NT2/D1 (cell line): Measurements from ENCODE around the gene CADM2.

Source experiments
- YY1 ChIP-seq: IDR thresholded peaks from 2 replicates; pipeline ENCODE4 v1.6.1; 2011; ENCODE audit not compliant: insufficient read length, insufficient read depth
- ZNF274 ChIP-seq: IDR thresholded peaks from 2 replicates; pipeline ENCODE4 v1.6.1; 2011; ENCODE audit warnings: mild to moderate bottlenecking, low read depth, low read length

DNA sequence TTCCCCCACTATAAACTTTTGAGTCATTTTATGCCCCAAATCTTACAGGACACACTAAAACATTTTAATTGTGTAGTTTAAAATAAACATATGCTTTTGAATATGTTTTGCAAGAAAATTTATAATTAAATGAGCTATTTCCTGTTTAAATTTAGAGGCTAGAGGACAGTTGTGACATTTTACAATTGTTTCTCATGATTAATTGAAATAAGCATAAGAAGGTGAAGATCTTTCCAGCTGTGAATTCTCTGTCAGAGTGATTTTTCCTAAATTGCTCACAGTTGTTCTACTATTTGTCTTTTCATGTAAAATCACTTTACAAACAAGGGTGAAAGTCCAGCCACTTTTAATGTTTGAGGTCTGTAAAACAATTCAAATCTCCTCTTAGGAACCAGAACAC, 892.3 kb downstream of the CADM2 start:
- TF ChIP-seq ZNF274 (no peak), YY1 (no peak)
